Ammon's horn (tissue), 1 donor: ENCODE results near the gene NADK.
"Not testable (repeated sequence)": the region's sequence is repeated elsewhere in the genome, so short reads cannot be mapped to it uniquely, and the experiment has no call there.

Experiments
- DNase-seq: peaks from one replicate; pipeline ENCODE4 v3.0.0-alpha.2; 2016; ENCODE audit warnings: low spot score

Gene NADK

GRCh38 chr1:1746566-1746909, 31.7 kb downstream of the NADK start:
- not testable (repeated sequence) for DNase-seq

- DNase-seq = not testable (repeated sequence)
These were observed 32.4 kb downstream of the NADK start for GRCh38 chr1:1745651-1746565.

- DNase-seq = not testable (repeated sequence)
These were observed 35.7 kb downstream of the NADK start for GRCh38 chr1:1742529-1742928.

DNA sequence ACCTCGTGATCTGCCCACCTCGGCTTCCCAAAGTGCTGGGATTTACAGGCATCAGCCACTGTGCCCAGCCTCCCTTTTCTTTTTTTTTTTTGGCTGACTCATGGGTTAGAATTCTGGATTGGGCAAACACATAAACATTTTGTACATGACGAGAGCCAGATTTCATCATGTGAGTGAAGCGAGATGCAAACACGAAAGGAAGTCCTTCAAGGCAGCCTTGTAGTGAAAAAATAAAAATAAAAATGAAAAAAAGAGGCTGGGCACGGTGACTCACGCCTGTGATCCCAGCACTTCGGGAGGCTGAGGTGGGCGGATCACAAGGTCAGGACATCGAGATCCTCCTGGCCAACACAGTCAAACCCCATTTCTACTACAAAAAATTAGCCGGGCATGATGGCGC, 37.3 kb downstream of the NADK start:
- DNase-seq = not testable (repeated sequence)

GRCh38 chr1:1738799-1739337, 39.4 kb downstream of the NADK start:
- not testable (repeated sequence) for DNase-seq

DNA sequence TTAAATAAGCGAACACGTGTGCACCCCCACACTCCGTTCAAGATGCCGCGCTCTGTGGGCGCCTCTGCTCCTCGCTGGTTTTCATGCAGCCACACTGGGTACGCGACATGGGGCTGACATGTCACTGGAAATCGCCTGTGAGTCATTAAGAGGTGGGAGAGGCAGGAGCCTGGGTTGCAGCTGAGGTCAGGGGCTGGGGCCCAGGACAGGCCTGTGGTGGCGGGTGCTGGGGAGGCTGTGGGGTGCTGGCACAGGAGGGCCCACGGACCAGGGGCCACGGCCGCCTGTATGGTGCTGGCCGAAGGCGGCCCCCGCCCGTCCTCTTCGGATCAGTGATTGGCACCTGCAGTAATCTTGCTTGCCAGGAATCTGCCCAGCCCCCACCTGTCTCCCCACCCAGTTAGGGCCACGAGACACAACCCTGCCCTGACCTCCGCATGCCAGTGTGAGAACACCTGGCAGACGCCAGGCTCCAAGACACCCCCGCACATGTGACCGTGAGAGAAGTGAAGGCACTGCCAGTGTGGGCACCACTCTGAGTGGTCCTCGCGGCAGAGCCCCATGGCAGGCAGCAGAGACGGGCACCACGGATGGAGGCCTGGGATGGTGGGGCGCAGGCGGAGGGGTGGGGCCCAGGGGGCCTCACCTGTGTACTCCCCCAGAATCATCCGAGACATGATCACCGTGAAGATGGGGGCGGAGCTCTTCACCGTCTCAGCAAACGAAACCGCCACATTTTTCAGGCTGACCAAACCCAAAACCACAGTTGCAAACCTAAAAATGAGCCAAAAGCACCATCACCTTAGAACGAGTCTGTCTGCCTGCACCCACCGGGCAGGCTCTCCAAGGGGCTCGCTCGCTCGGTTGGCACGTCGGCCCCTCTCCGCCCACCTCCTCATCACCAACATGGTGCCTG, 40.3 kb downstream of the NADK start:
- DNase-seq = not testable (repeated sequence)

GRCh38 chr1:1732381-1732780, 45.9 kb downstream of the NADK start:
- no peak for DNase-seq

DNA sequence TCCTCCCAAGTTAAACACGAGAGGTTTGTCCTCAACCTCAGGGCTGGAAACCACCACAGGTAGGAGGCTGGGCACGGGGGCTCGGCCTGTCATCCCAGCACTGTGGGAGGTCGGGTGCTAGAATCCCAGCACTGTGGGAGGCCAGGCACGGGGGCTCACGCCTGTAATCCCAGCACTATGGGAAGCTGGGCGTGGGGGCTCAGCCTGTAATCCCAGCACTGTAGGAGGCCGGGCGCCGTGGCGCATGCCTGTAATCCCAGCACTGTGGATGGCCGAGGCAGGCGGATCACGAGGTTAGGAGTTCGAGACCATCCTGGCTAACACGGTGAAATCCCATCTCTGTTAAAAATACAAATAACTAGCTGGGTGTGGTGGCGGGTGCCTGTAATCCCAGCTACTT, 47.4 kb downstream of the NADK start:
- DNase-seq = no peak

DNA sequence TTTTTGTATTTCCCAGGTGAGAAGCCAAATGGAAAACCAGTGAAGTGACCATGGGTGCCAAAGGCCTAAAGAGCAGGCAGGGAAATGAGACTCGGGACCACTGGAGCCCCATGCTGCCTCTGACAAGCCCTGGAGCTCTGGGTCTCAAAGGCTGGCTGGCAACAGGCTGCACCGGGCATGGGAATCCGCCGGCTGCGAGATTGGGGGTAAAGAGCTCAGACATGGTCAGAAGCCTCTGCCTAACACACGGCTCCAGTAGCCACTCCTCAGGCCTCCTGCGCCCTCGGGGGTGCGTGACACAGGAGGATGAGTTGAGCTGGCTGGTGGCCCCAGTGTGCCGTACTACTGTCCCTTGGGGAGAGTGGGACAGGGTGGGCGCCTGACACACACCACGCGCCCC, 48.0 kb downstream of the NADK start:
- DNase-seq = not testable (repeated sequence)

DNA sequence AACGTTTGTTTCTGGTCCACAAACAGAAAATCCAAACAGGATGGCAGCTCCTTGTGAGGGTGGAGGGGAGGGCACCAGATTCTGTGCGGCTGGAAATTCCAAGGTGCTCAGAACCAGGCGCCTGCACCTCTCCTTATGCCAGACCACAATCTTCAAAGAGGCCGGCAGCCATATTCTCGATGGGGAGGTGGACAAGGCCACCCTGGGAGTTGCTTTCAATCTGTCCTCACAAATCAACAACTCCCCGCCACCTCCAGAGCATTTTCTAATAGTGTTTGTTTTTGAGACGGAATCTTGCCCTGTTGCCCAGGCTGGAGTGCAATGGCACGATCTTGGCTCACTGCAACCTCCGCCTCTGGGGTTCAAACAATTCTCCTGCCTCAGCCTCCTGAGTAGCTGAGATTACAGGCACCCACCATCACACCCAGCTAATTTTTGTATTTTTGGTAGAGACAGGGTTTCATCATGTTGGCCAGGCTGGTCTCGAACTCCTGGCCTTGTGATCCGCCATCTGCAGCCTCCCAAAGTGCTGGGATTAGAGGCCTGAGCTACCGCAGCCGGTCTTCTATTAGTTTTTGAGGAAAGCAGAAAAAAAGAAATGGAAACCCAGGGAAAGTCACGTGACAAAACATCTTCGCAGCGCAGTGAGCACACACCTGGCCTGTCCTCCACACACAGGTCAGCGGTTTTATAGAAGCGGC, 49.0 kb downstream of the NADK start:
- not testable (repeated sequence) for DNase-seq

- DNase-seq = not testable (repeated sequence)
These were observed 49.8 kb downstream of the NADK start for GRCh38 chr1:1728308-1729005.

DNA sequence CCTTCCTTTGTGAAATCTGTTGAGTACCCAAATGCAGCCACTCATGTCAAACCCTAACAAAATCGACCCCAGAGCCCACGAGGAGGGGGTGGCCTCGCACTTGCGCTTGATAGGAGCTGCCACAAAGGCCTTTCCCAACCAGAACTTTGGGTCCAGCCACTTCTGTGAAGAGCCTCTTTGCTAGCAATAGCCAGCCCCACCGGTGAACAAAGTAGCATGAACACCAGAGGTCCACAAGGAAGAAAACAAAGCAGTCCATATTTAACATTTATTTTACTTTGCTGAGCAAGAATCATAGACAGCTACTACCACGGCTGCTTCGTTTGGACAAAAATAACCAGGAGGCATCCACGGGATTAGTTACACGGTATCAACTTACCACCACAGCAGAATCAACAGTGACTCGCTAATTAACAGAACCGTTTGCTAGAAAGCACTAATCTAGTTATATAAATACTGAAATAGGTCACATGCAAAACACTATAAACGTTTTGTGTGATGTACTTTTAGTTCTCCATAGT, 51.1 kb downstream of the NADK start:
- DNase-seq = not testable (repeated sequence)

GRCh38 chr1:1726088-1726487, 52.2 kb downstream of the NADK start:
- not testable (repeated sequence) for DNase-seq

GRCh38 chr1:1724035-1724864, 54.0 kb downstream of the NADK start, which contains the start of gene CDK11A:
CDK11A (minus strand) TSS chr1:1724357; CDS start chr1:1722818, 1,539 bp downstream.
- peak; percentile 98 for DNase-seq

GRCh38 chr1:1721201-1721600, 57.1 kb downstream of the NADK start:
- DNase-seq = no peak

DNA sequence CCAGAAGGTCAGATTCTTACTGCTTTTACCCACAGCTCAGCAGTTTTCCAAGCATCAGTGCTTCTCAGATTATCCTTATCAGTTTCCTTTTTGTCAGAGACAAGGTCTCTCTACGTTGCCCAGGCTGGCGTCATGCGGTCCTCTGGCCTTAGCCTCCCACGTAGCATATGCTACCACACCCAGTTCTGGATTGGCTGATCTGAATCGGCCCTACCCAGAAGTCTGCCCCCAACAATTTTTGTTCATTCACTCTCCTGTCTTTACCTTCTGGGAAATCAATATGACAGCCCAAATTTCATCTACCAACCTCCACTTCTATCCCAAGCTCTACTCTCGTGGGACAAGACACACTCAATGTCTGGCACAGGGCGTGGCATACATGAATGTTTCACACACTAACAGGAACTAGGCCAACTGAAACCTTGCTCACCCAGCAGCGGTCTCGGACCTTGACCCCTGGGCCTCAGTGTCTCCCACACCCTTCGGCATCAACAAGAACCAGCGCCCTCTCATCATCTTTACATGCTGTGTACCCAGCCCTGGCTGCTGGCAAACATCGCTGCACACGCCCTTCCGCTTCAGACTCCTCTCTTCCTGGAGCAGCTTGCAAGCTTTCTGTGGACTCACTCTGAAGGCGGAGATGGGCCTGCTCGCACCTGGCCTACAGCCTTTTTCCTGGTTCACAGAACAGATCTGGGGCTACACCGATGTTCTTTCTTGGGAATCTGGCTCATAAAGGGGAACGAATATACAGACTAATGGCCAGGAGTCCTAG, 63.0 kb downstream of the NADK start:
- DNase-seq = not testable (repeated sequence)

DNA sequence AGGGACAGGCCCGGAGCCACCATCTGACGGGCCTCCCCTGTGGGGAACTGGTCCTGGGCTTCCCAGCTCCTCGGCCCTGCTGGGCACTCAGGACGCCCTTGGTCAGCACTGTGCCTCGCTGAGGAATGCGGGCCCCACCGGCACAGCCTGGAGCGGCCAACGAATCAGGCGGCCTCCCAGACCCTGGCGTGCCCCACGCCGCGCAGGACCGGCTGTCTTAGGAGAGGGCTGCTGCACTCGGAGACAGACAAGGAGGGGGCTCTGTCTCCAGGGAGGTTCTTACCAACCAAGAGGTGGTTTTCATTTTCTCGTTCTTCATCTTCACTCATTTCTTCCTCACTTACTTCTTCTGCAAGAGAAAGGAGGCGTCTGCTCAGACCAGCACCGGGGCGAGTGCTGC, 70.4 kb downstream of the NADK start:
- not testable (repeated sequence) for DNase-seq

DNA sequence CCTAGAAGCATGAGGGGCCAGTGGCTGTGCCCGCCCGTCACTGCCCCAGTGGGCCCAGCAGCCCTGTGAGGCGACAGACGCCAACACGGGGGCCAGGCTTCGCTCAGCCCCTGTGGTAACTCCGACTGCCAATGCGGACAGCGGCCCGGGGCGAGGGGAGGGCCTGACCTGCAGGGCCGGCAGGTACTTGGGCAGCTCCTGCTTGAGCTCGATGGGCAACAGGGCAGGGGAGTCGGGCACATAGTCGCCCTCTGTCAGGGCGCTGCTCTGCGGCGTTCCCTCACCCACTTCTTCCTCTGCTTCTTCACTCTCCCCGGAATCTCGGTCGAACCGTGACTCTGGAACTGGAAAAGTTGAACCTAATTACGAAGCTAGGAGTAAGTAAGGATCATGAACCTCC, 71.0 kb downstream of the NADK start:
- not testable (repeated sequence) for DNase-seq

DNA sequence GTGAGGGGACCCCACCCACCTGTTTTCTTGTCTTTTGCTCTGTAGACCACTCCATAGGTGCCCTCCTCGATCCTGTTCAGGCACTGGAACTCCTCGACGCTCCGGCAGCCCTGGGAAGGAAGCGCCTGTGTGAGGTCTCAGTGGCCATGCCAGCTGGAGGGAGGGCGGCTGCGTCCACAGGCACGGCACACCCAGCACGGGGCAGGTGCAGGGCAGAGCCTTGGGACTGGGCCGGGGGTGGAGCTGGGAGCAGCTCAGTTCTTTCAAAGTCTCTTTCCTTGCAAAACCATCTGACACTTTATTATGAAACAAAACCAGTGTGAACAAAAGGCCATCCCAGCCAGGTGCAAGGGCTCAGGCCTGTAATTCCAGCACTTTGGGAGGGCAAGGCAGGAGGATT, 72.6 kb downstream of the NADK start:
- DNase-seq = not testable (repeated sequence)
